Heart left ventricle (tissue), 16 donors: ENCODE results near the gene DHX16. TPM values are rescaled to one million over a fixed set of nuclear protein-coding genes. Genes with fewer than 3 reads are reported as not detected.

Source experiments
- ATAC-seq, 4 donors: fragments of 200-7000 bp; cut with Tn5 transposase; one replicate each; pipeline ENCODE4 v1.9.1; 2020 to 2022; ENCODE audit warnings: moderate library complexity in 4 of 4, mild to moderate bottlenecking in 3 of 4, moderate number of reproducible peaks in 1 of 4
- DNase-seq, 5 donors: peaks; one replicate each; pipeline ENCODE4 v3.0.0-alpha.2; 2020
- H3K27ac ChIP-seq, 12 donors: fragments of 200-600 bp; sonication (generic) in 4 of 12; one replicate each; pipeline versions ENCODE4 v1.5.0 to v1.8.0; 2016 to 2022; ENCODE audit warnings: mild to moderate bottlenecking in 2 of 12
- H3K27me3 ChIP-seq, 9 donors: fragments of 200-600 bp; sonication (generic) in 2 of 9; one replicate each; pipeline versions ENCODE4 v1.5.1 to v1.8.0; 2016 to 2022; ENCODE audit warnings: mild to moderate bottlenecking in 3 of 9
- H3K36me3 ChIP-seq, 9 donors: fragments of 200-600 bp; sonication (generic) in 2 of 9; one replicate each; pipeline versions ENCODE4 v1.5.0 to v1.8.0; 2018 to 2022; ENCODE audit warnings: mild to moderate bottlenecking in 2 of 9
- H3K4me1 ChIP-seq, 12 donors: fragments of 200-600 bp; sonication (generic) in 4 of 12; one replicate each; pipeline versions ENCODE4 v1.5.0 to v1.8.0; 2016 to 2022; ENCODE audit warnings: mild to moderate bottlenecking in 3 of 12
- H3K4me3 ChIP-seq, 12 donors: fragments of 200-600 bp; sonication (generic) in 4 of 12; one replicate each; pipeline versions ENCODE4 v1.5.0 to v1.8.0; 2017 to 2022; ENCODE audit warnings: mild to moderate bottlenecking in 9 of 12, moderate library complexity in 4 of 12
- H3K9me3 ChIP-seq, 12 donors: fragments of 200-600 bp; sonication (generic) in 4 of 12; one replicate each; pipeline versions ENCODE4 v1.5.0 to v1.8.0; 2016 to 2022; ENCODE audit warnings: mild to moderate bottlenecking in 1 of 12
- POLR2A ChIP-seq, 2 donors: fragments of 450-650 bp; IDR thresholded peaks; one replicate each; pipeline ENCODE4 v1.6.1; 2017; ENCODE audit warnings: antibody characterized with exemption in 2 of 2, mild to moderate bottlenecking in 2 of 2, moderate library complexity in 2 of 2
- WGBS, 4 donors: extraction: QIAGEN DNeasy Blood & Tissue Kit in 2 of 4; methylation state at CpG; one replicate each; pipeline versions ENCODE4 v1.1.5 to v1.1.7; 2013 to 2018; 5-methylcytosine and 5-hydroxymethylcytosine counted together
- intact Hi-C, 10 donors: fragments of 100-400 bp; cut with DNase I; formaldehyde crosslinking; loops; one replicate each; pipeline versions ENCODE4 v1.11.1 to v1.14.2; 2022
- polyA plus RNA-seq, 2 donors: library from polyadenylated mRNA; stranded (reverse); fragments of 200-250 nt; gene quantifications; one replicate each; pipeline ENCODE4 v1.2.3, GENCODE V29; 2013
- total RNA-seq, 9 donors: library from RNA; depleted of rRNA in 2 of 9; stranded (reverse); fragments of >200 nt in 2 of 9; fragmentation: NEBNext Ultra II Directional in 3 of 9; extraction: Animal tissue kit (Norgen Biotek cat#: 25700) in 3 of 9; gene quantifications; one replicate each; pipeline versions ENCODE4 v1.1.0 to v1.2.4, GENCODE V29; 2016 to 2023
- TF ChIP-seq, protein P1 (sequence below), 12 donors: fragments of 200-600 bp; sonication (generic) in 4 of 12; IDR thresholded peaks; one replicate each; pipeline versions ENCODE4 v1.5.0 to v1.8.0; 2018 to 2022; ENCODE audit warnings: antibody characterized with exemption in 12 of 12, mild to moderate bottlenecking in 5 of 12
- donor health status: ischemic (EF 13 %, LVEDD 7.1; RV severe dilation, severe dysfunction).
- donor health status: healthy with polysubstance abuse.
- donor health status: DM: no; HTN: yes; CAD: no.
- donor health status: DM: no; HTN: no; CAD: no.
- donor health status: ischemic (EF 25% LVEDD 6.9; RV normal size, moderate dysfunction).
- donor health status: ischemic (EF 25% LVEDD 5.7; RV mildly dilated, moderate dysfunction).
- donor health status: healthy.
- donor health status: DM: yes; HTN: yes; CAD: no.
- donor health status: ischemic (EF 35%, LVEDD 5.7; RV mildly dilated, moderate dysfunction).
- donor health status: nonischemic (EF 11% LVEDD 7.7; RV severe dilation, severe dysfunction).
- donor health status: DM: yes; HTN: yes; CAD: no.
- donor health status: PGD.
- donor health status: ischemic (EF 29% LVEDD 5.4; RV normal size, mild dysfunction).
- donor health status: nonischemic (EF 23%, LVEDD 6.1; RV moderate dilation, normal function).

DHX16 gene
- total and polyA plus RNA-seq, 11 donors = 16.1 to 39.4 (median 21.0) TPM

DNA sequence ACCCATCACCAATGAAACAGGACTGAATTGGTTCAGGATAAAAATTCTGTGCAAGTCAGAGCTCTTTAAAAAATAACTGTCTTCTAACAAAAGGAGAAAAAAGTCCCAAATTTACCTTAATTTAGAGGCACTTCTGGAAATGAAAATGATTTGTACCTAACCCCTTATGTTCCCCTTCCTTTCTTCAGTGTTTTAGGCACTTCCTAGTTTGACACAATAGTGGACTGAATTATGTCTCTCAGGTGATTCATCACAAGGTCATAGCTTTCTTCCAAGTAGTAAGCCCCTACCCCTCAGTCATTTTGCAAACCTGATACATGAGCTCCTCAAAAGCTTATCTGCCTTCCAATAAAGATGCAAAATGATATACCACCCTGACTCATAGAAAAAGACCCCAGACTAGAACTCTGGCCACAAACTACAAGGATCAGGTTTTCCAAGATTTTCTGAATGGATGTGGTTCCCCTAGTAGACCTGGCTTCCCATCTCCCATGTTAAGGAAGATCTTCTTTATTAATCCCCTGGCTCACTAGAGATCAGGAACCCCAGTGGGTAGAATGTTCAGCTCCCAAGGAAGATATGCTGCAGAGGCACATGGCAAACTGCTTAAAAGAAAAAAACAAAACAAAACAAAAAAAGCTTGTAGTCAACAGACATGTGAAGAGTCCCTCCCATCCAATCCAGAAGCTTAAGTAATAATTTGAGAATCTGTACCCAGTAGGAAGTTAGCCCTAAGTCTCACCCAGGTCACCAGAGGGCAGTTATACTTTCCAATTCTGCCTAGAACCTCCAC is 59.4 kb downstream of the DHX16 start:
- H3K27me3 ChIP-seq = no peaks in the 10 kb centered on the region

DNA sequence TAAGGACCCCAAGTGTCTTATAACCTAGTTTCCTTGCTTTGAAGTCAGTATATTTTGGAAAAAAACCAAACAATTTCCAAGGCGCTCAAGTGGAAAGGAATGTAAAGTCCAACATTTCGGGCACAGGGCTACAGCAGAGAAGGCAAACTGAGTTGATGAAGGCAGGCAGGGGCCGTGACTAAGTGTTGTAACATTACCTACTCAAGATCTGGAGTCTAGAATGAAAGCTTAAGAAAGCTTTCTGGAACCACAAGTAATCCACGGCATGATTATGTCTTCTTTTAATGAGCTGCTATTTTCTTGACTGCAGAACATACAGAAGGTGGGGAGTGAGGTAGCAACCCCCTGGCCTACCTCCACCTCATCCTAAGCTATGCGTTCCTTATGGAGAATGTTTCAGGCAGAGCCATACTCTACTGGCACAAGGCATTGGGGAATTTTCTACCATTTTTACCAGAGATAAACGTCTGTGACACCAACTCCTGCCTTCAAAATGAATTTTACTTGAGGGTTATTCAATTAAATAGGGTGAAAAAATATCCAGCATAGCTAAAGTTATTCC is 60.0 kb downstream of the DHX16 start:
- TF ChIP-seq, protein P1, sequence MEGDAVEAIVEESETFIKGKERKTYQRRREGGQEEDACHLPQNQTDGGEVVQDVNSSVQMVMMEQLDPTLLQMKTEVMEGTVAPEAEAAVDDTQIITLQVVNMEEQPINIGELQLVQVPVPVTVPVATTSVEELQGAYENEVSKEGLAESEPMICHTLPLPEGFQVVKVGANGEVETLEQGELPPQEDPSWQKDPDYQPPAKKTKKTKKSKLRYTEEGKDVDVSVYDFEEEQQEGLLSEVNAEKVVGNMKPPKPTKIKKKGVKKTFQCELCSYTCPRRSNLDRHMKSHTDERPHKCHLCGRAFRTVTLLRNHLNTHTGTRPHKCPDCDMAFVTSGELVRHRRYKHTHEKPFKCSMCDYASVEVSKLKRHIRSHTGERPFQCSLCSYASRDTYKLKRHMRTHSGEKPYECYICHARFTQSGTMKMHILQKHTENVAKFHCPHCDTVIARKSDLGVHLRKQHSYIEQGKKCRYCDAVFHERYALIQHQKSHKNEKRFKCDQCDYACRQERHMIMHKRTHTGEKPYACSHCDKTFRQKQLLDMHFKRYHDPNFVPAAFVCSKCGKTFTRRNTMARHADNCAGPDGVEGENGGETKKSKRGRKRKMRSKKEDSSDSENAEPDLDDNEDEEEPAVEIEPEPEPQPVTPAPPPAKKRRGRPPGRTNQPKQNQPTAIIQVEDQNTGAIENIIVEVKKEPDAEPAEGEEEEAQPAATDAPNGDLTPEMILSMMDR (IDR thresholded peaks at IDR 0.05) = no peak
- no peak for TF ChIP-seq POLR2A (IDR thresholded peaks at IDR 0.05)
- 60 to 68% (median 65%) methylated on average over 6 of the region's 6 CpGs for WGBS, 4 donors

More for the DNA sequence above, 59.4 kb downstream of the DHX16 start:
- peak overlapping the region in 9 of 12 donors; percentile 69 to 86 (median 79) for H3K4me3 ChIP-seq
- H3K4me1 ChIP-seq = peaks cover 0 to 62% (median 53%) of the 10 kb centered on the region in 12 donors
- DNase-seq (no peak), ATAC-seq (no peak)
- peak overlapping the region in 9 of 12 donors; percentile 68 to 99 (median 96) for H3K27ac ChIP-seq
- intact Hi-C loops = loop anchor here in 2 of 10 donors (2.0 to 5.0 kb wide), 2 partner anchors 56 to 103 kb away; partner anchors contain the start of genes GNL1 (in 1 of the 2), MDC1 (in 1 of the 2) and PRR3 (in 1 of the 2)
- no peaks in the 10 kb centered on the region for H3K9me3 ChIP-seq
- peaks cover 0 to 57% (median 25%) of the 10 kb centered on the region in 9 donors for H3K36me3 ChIP-seq
- TF ChIP-seq, protein P1 (IDR thresholded peaks at IDR 0.05) = no peak
- no peak for TF ChIP-seq POLR2A (IDR thresholded peaks at IDR 0.05)

DNA sequence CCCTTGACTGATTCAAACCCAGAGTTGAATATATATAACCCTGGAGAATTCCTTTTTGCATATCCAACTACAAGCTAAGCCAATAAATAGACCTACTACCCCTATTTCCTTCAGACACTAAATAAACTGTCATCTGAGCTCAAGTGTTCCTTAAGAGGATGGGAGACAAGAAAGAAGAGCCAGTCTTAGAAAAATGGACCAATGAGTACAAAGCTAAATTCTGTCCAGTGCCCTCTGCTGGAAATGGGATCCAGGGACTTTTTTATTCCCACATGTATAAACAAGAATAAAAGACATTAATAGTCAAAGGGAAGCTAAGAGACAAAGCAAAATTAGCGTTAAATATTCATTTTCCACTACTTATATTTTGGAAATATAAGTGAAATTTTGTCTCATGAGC is 60.6 kb downstream of the DHX16 start:
- TF ChIP-seq, protein P1 (IDR thresholded peaks at IDR 0.05) = peak in 5 of 12 donors; percentile 13 to 50 (median 30)
- no peak for TF ChIP-seq POLR2A (IDR thresholded peaks at IDR 0.05)
- no peaks in the 10 kb centered on the region for H3K9me3 ChIP-seq
- ATAC-seq (no peak), DNase-seq (no peak)
- H3K4me3 ChIP-seq = no peak overlapping the region
- WGBS, 4 donors = 67 to 81% (median 71%) methylated on average over 1 of the region's 1 CpG
- intact Hi-C loops = loop anchor here in 1 of 10 donors (5.0 kb wide), 1 partner anchor 55 kb away; the partner anchor contains the start of genes GNL1 and PRR3
- peak overlapping the region in 3 of 12 donors; percentile 8 to 97 (median 16) for H3K27ac ChIP-seq
- peaks cover 0 to 69% (median 37%) of the 10 kb centered on the region in 9 donors for H3K36me3 ChIP-seq
- peaks cover 0 to 58% (median 50%) of the 10 kb centered on the region in 12 donors for H3K4me1 ChIP-seq
- H3K27me3 ChIP-seq = no peaks in the 10 kb centered on the region

More for the DNA sequence above, 60.0 kb downstream of the DHX16 start:
- Histone ChIP-seq H3K36me3 (peaks cover 0 to 64% (median 32%) of the 10 kb centered on the region in 9 donors), H3K27me3 (no peaks in the 10 kb centered on the region), H3K9me3 (no peaks in the 10 kb centered on the region), H3K4me1 (peaks cover 0 to 58% (median 50%) of the 10 kb centered on the region in 12 donors), H3K4me3 (no peak overlapping the region), H3K27ac (peak overlapping the region in 5 of 12 donors; percentile 1 to 97 (median 8))
- intact Hi-C loops = loop anchor here in 1 of 10 donors (5.0 kb wide), 1 partner anchor 55 kb away; the partner anchor contains the start of genes GNL1 and PRR3
- DNase-seq (no peak), ATAC-seq (no peak)

DNA sequence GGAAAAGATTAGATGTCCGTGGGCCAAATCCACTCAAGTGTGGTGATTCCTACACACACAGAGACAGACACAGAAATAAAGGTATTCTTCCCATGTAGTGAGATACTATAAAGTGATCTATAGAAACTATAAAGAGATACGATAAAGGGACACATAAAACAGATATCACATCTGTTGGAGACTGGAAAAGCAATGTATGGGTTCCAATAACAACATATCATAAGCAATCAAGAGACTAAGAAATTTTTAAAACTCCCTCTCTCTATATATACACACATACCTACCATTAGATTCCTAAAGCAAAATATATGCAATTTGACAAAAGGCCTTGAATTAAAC is 61.0 kb downstream of the DHX16 start:
- Histone ChIP-seq H3K27ac (peak overlapping the region in 2 of 12 donors; percentile 16 to 97), H3K4me1 (peaks cover 0 to 58% (median 50%) of the 10 kb centered on the region in 12 donors), H3K36me3 (peaks cover 0 to 71% (median 41%) of the 10 kb centered on the region in 9 donors), H3K9me3 (no peaks in the 10 kb centered on the region), H3K4me3 (no peak overlapping the region), H3K27me3 (no peaks in the 10 kb centered on the region)
- TF ChIP-seq POLR2A (IDR thresholded peaks at IDR 0.05) = no peak
- TF ChIP-seq, protein P1 (IDR thresholded peaks at IDR 0.05) = no peak
- ATAC-seq = no peak
- WGBS, 4 donors = 61 to 69% (median 63%) methylated on average over 2 of the region's 2 CpGs
- intact Hi-C loops = loop anchor here in 1 of 10 donors (5.0 kb wide), 1 partner anchor 55 kb away; the partner anchor contains the start of genes GNL1 and PRR3
- DNase-seq = no peak
